WTC11 (cell line): ENCODE data around the gene EPN1. TPM values are rescaled to one million over a fixed set of nuclear protein-coding genes. Genes with fewer than 3 reads are reported as not detected.

Experiments
- ATAC-seq: fragments of 200-7000 bp; cut with Tn5 transposase; 2 replicates; pipeline ENCODE4 v1.10.0; 2021; ENCODE audit warnings: mild to moderate bottlenecking, moderate library complexity
- CTCF ChIA-PET: fragments of 300-600 bp; sonication (Branson Sonifier 250); formaldehyde crosslinking; loops from one replicate; lab custom pipeline; 2021; ENCODE audit warnings: antibody characterized with exemption; lab: Charles Lee
- POLR2A ChIA-PET: fragments of 350-600 bp; sonication (Branson Sonifier 250); formaldehyde crosslinking; loops from one replicate; lab custom pipeline; 2021; ENCODE audit warnings: antibody characterized with exemption; lab: Charles Lee
- DNase-seq: peaks from one replicate; pipeline ENCODE4 v3.0.0; 2021; ENCODE audit warnings: low spot score
- H3K27ac Mint-ChIP-seq: 2 replicates; pipeline ENCODE4 v1.8.0; 2021; ENCODE audit warnings: mixed read lengths
- H3K27me3 Mint-ChIP-seq: 2 replicates; pipeline ENCODE4 v1.8.0; 2021; ENCODE audit warnings: low read depth, mild to moderate bottlenecking, moderate library complexity, mixed read lengths
- H3K36me3 Mint-ChIP-seq: 2 replicates; pipeline ENCODE4 v1.8.0; 2021; ENCODE audit warnings: mixed read lengths
- H3K4me1 Mint-ChIP-seq: 2 replicates; pipeline ENCODE4 v1.8.0; 2022; ENCODE audit warnings: mixed read lengths
- H3K4me3 Mint-ChIP-seq: 2 replicates; pipeline ENCODE4 v1.8.0; 2021; ENCODE audit warnings: mild to moderate bottlenecking, moderate library complexity, mixed read lengths
- H3K9me3 Mint-ChIP-seq: 2 replicates; pipeline ENCODE4 v1.8.0; 2021; ENCODE audit warnings: mixed read lengths
- ETV6 ChIP-seq: sonication (generic); formaldehyde crosslinking; IDR thresholded peaks from 2 replicates; pipeline ENCODE4 v1.8.1; 2022; ENCODE audit warnings: mild to moderate bottlenecking, missing genetic modification reagents
- FOXJ3 ChIP-seq: sonication (generic); formaldehyde crosslinking; IDR thresholded peaks from 2 replicates; pipeline ENCODE4 v1.9.0; 2021; ENCODE audit warnings: missing genetic modification reagents, mild to moderate bottlenecking, borderline replicate concordance
- FOXK1 ChIP-seq: sonication (generic); formaldehyde crosslinking; IDR thresholded peaks from 2 replicates; pipeline ENCODE4 v1.8.0; 2022; ENCODE audit warnings: mild to moderate bottlenecking, moderate library complexity, missing genetic modification reagents
- FOXP4 ChIP-seq: sonication (generic); formaldehyde crosslinking; IDR thresholded peaks from 2 replicates; pipeline ENCODE4 v1.8.0; 2022; ENCODE audit warnings: mild to moderate bottlenecking, missing genetic modification reagents
- KAT7 ChIP-seq: sonication (generic); formaldehyde crosslinking; IDR thresholded peaks from 2 replicates; pipeline ENCODE4 v1.8.1; 2023; ENCODE audit warnings: missing genetic modification reagents, mild to moderate bottlenecking, borderline replicate concordance
- MXD4 ChIP-seq: fragments of 250-450 bp; sonication (Bioruptor Pico); IDR thresholded peaks from 2 replicates; pipeline ENCODE4 v1.8.0; 2021; ENCODE audit warnings: mild to moderate bottlenecking, moderate library complexity, borderline replicate concordance
- NFATC4 ChIP-seq: fragments of 250-450 bp; sonication (Bioruptor Pico); IDR thresholded peaks from 2 replicates; pipeline ENCODE4 v1.9.0; 2021; ENCODE audit warnings: mild to moderate bottlenecking
- NFYB ChIP-seq: sonication (generic); formaldehyde crosslinking; conservative IDR thresholded peaks from 2 replicates; pipeline ENCODE4 v1.8.0; 2022; ENCODE audit warnings: low read depth, missing genetic modification reagents
- PREB ChIP-seq: sonication (generic); formaldehyde crosslinking; IDR thresholded peaks from 2 replicates; pipeline ENCODE4 v1.8.1; 2022; ENCODE audit warnings: mild to moderate bottlenecking, missing genetic modification reagents, moderate library complexity, borderline replicate concordance
- RORB ChIP-seq: fragments of 250-450 bp; sonication (Bioruptor Pico); IDR thresholded peaks from 2 replicates; pipeline ENCODE4 v1.9.0; 2021; ENCODE audit warnings: mild to moderate bottlenecking
- USF1 ChIP-seq: sonication (generic); formaldehyde crosslinking; IDR thresholded peaks from 2 replicates; pipeline ENCODE4 v1.8.0; 2022; ENCODE audit warnings: mild to moderate bottlenecking, missing genetic modification reagents
- ZBTB21 ChIP-seq: sonication (generic); formaldehyde crosslinking; IDR thresholded peaks from 2 replicates; pipeline ENCODE4 v1.8.1; 2023; ENCODE audit warnings: mild to moderate bottlenecking, missing genetic modification reagents, borderline replicate concordance
- ZNF317 ChIP-seq: sonication (generic); formaldehyde crosslinking; IDR thresholded peaks from 2 replicates; pipeline ENCODE4 v1.8.1; 2023; ENCODE audit warnings: low read depth, mild to moderate bottlenecking, moderate library complexity, missing genetic modification reagents, borderline replicate concordance
- total RNA-seq: library from RNA; stranded (reverse); gene quantifications from 3 replicates; pipeline ENCODE4 v1.2.3, GENCODE V29; 2021
- TF ChIP-seq, protein P1 (sequence below): sonication (generic); formaldehyde crosslinking; IDR thresholded peaks from 2 replicates; pipeline ENCODE4 v1.8.1; 2022; ENCODE audit warnings: low read depth, missing genetic modification reagents, borderline replicate concordance
- TF ChIP-seq, protein P2 (sequence below): sonication (generic); formaldehyde crosslinking; IDR thresholded peaks from 2 replicates; pipeline ENCODE4 v1.8.1; 2023; ENCODE audit warnings: mild to moderate bottlenecking, missing genetic modification reagents
- TF ChIP-seq, protein P3 (sequence below): sonication (generic); formaldehyde crosslinking; IDR thresholded peaks from 2 replicates; pipeline ENCODE4 v1.8.0; 2023; ENCODE audit warnings: missing genetic modification reagents, mild to moderate bottlenecking, borderline replicate concordance
- TF ChIP-seq, protein P4 (sequence below): fragments of 250-450 bp; sonication (Bioruptor Pico); IDR thresholded peaks from 2 replicates; pipeline ENCODE4 v2.1.2; 2022; ENCODE audit warnings: mild to moderate bottlenecking, moderate library complexity
- TF ChIP-seq, protein P5 (sequence below): fragments of 250-450 bp; sonication (Bioruptor Pico); IDR thresholded peaks from 2 replicates; pipeline ENCODE4 v1.9.0; 2021; ENCODE audit warnings: moderate library complexity, mild to moderate bottlenecking, inconsistent platforms, borderline replicate concordance

EPN1 gene
- total RNA-seq, 1 experiment from 2014 or later: 234 TPM

DNA sequence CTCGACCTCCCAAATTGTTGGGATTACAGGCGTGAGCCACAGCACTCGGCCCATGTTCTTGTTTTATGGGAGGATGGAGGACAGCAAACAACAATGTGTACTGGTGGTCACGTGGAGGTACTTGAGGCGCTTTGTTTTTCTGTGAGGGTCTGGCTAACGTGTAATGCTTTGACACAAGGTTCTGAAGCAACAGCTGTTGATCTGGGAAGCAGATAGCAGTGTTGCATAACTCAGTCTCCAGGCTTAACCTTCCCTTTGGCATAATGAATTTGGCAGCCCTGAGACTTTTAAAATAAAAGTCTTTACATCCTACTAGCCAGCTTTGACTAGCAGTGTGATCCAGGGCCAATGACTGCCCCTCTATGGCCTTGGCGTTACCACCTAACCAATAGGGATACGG, 41.2 kb upstream of the EPN1 start:
- no peak for DNase-seq
- Mint-ChIP-seq H3K9me3 (peaks cover under 1% of the 10 kb centered on the region), H3K36me3 (peaks cover 12% of the 10 kb centered on the region), H3K4me1 (peaks cover 29% of the 10 kb centered on the region), H3K4me3 (peak overlapping the region; percentile 100), H3K27me3 (peaks cover 2% of the 10 kb centered on the region; the same call in 1 of the 2 replicates), H3K27ac (no peak overlapping the region)
- CTCF ChIA-PET: interaction anchor here (1.5 to 3.9 kb wide), 9 partner anchors 9 to 167 kb away, joined by 5 to 55 read pairs (median 21); partner anchors contain the start of genes CCDC106, U2AF2, ZNF628 and ZNF784
- POLR2A ChIA-PET: no interaction called here
- no peak for ATAC-seq
- TF ChIP-seq ETV6 (CRISPR knock-in tag) (no peak), KAT7 (CRISPR knock-in tag) (no peak), MXD4 (no peak), RORB (CRISPR knock-in tag) (no peak), NFATC4 (CRISPR knock-in tag) (no peak), USF1 (CRISPR knock-in tag) (no peak), ZBTB21 (CRISPR knock-in tag) (no peak), NFYB (CRISPR knock-in tag) (no peak), FOXP4 (CRISPR knock-in tag) (no peak), PREB (CRISPR knock-in tag) (no peak), FOXK1 (CRISPR knock-in tag) (no peak), FOXJ3 (no peak), ZNF317 (CRISPR knock-in tag) (no peak)
- TF ChIP-seq, protein P1, sequence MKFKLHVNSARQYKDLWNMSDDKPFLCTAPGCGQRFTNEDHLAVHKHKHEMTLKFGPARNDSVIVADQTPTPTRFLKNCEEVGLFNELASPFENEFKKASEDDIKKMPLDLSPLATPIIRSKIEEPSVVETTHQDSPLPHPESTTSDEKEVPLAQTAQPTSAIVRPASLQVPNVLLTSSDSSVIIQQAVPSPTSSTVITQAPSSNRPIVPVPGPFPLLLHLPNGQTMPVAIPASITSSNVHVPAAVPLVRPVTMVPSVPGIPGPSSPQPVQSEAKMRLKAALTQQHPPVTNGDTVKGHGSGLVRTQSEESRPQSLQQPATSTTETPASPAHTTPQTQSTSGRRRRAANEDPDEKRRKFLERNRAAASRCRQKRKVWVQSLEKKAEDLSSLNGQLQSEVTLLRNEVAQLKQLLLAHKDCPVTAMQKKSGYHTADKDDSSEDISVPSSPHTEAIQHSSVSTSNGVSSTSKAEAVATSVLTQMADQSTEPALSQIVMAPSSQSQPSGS (CRISPR knock-in tag): no peak
- TF ChIP-seq, protein P2, sequence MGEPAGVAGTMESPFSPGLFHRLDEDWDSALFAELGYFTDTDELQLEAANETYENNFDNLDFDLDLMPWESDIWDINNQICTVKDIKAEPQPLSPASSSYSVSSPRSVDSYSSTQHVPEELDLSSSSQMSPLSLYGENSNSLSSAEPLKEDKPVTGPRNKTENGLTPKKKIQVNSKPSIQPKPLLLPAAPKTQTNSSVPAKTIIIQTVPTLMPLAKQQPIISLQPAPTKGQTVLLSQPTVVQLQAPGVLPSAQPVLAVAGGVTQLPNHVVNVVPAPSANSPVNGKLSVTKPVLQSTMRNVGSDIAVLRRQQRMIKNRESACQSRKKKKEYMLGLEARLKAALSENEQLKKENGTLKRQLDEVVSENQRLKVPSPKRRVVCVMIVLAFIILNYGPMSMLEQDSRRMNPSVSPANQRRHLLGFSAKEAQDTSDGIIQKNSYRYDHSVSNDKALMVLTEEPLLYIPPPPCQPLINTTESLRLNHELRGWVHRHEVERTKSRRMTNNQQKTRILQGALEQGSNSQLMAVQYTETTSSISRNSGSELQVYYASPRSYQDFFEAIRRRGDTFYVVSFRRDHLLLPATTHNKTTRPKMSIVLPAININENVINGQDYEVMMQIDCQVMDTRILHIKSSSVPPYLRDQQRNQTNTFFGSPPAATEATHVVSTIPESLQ (CRISPR knock-in tag): no peak
- TF ChIP-seq, protein P3, sequence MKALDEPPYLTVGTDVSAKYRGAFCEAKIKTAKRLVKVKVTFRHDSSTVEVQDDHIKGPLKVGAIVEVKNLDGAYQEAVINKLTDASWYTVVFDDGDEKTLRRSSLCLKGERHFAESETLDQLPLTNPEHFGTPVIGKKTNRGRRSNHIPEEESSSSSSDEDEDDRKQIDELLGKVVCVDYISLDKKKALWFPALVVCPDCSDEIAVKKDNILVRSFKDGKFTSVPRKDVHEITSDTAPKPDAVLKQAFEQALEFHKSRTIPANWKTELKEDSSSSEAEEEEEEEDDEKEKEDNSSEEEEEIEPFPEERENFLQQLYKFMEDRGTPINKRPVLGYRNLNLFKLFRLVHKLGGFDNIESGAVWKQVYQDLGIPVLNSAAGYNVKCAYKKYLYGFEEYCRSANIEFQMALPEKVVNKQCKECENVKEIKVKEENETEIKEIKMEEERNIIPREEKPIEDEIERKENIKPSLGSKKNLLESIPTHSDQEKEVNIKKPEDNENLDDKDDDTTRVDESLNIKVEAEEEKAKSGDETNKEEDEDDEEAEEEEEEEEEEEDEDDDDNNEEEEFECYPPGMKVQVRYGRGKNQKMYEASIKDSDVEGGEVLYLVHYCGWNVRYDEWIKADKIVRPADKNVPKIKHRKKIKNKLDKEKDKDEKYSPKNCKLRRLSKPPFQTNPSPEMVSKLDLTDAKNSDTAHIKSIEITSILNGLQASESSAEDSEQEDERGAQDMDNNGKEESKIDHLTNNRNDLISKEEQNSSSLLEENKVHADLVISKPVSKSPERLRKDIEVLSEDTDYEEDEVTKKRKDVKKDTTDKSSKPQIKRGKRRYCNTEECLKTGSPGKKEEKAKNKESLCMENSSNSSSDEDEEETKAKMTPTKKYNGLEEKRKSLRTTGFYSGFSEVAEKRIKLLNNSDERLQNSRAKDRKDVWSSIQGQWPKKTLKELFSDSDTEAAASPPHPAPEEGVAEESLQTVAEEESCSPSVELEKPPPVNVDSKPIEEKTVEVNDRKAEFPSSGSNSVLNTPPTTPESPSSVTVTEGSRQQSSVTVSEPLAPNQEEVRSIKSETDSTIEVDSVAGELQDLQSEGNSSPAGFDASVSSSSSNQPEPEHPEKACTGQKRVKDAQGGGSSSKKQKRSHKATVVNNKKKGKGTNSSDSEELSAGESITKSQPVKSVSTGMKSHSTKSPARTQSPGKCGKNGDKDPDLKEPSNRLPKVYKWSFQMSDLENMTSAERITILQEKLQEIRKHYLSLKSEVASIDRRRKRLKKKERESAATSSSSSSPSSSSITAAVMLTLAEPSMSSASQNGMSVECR (CRISPR knock-in tag): no peak
- TF ChIP-seq, protein P4, sequence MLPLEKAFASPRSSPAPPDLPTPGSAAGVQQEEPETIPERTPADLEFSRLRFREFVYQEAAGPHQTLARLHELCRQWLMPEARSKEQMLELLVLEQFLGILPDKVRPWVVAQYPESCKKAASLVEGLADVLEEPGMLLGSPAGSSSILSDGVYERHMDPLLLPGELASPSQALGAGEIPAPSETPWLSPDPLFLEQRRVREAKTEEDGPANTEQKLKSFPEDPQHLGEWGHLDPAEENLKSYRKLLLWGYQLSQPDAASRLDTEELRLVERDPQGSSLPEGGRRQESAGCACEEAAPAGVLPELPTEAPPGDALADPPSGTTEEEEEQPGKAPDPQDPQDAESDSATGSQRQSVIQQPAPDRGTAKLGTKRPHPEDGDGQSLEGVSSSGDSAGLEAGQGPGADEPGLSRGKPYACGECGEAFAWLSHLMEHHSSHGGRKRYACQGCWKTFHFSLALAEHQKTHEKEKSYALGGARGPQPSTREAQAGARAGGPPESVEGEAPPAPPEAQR (CRISPR knock-in tag): no peak
- TF ChIP-seq, protein P5, sequence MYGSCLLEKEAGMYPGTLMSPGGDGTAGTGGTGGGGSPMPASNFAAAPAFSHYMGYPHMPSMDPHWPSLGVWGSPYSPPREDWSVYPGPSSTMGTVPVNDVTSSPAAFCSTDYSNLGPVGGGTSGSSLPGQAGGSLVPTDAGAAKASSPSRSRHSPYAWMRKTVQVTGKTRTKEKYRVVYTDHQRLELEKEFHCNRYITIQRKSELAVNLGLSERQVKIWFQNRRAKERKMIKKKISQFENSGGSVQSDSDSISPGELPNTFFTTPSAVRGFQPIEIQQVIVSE (CRISPR knock-in tag): no peak
